HEK293T (cell line): ENCODE results near the gene M1AP.
A peak's percentile ranks its signal among the peaks of the same experiment; 100 is the strongest.
"Not testable (repeated sequence)": the region's sequence is repeated elsewhere in the genome, so short reads cannot be mapped to it uniquely, and the experiment has no call there.

Source experiments
- CTCF ChIA-PET: fragments of 350-600 bp; formaldehyde crosslinking; extraction: SDS; loops from one replicate; lab custom pipeline; 2021; ENCODE audit warnings: antibody characterized with exemption, inconsistent platforms; lab: Yijun Ruan, JAX
- POLR2A ChIA-PET: fragments of 350-600 bp; formaldehyde crosslinking; extraction: SDS; loops from one replicate; lab custom pipeline; 2020; ENCODE audit warnings: antibody characterized with exemption, inconsistent platforms; lab: Yijun Ruan, JAX
- DNase-seq: peaks from one replicate; pipeline ENCODE4 v3.0.0; 2012; ENCODE audit warnings: mixed read lengths; ENCODE audit errors: extremely low spot score
- ARNT ChIP-seq: fragments of 450-650 bp; IDR thresholded peaks from 2 replicates; pipeline ENCODE4 v1.6.1; 2017; ENCODE audit warnings: mild to moderate bottlenecking
- BHLHE40 ChIP-seq: fragments of 450-650 bp; IDR thresholded peaks from 2 replicates; pipeline ENCODE4 v1.6.1; 2016; ENCODE audit warnings: mild to moderate bottlenecking, moderate library complexity, borderline replicate concordance
- CTBP1 ChIP-seq: fragments of 450-650 bp; IDR thresholded peaks from 2 replicates; pipeline ENCODE4 v1.6.1; 2016; ENCODE audit warnings: borderline replicate concordance
- ELF4 ChIP-seq: fragments of 450-650 bp; IDR thresholded peaks from 2 replicates; pipeline ENCODE4 v1.6.1; 2017; ENCODE audit warnings: antibody characterized with exemption
- FOXK2 ChIP-seq: fragments of 450-650 bp; IDR thresholded peaks from 2 replicates; pipeline ENCODE4 v1.6.1; 2016; ENCODE audit warnings: mild to moderate bottlenecking
- FOXM1 ChIP-seq: fragments of 450-650 bp; IDR thresholded peaks from 2 replicates; pipeline ENCODE4 v1.6.1; 2017; ENCODE audit warnings: mild to moderate bottlenecking, borderline replicate concordance
- HDGF ChIP-seq: fragments of 450-650 bp; IDR thresholded peaks from 2 replicates; pipeline ENCODE4 v1.6.1; 2017; ENCODE audit warnings: antibody characterized with exemption, borderline replicate concordance
- L3MBTL2 ChIP-seq: fragments of 450-650 bp; conservative IDR thresholded peaks from 2 replicates; pipeline ENCODE4 v1.6.1; 2016; ENCODE audit warnings: mild to moderate bottlenecking
- LEF1 ChIP-seq: fragments of 450-650 bp; IDR thresholded peaks from 2 replicates; pipeline ENCODE4 v1.6.1; 2017; ENCODE audit warnings: mild to moderate bottlenecking, borderline replicate concordance
- NFRKB ChIP-seq: fragments of 450-650 bp; IDR thresholded peaks from 2 replicates; pipeline ENCODE4 v1.6.1; 2016; ENCODE audit warnings: mild to moderate bottlenecking, moderate library complexity
- PKNOX1 ChIP-seq: fragments of 450-650 bp; IDR thresholded peaks from 2 replicates; pipeline ENCODE4 v1.6.1; 2016
- SP1 ChIP-seq: fragments of 450-650 bp; IDR thresholded peaks from 2 replicates; pipeline ENCODE4 v1.6.1; 2017
- SUZ12 ChIP-seq: fragments of 450-650 bp; IDR thresholded peaks from 2 replicates; pipeline ENCODE4 v1.6.1; 2016; ENCODE audit warnings: mild to moderate bottlenecking
- ZNF384 ChIP-seq: fragments of 450-650 bp; IDR thresholded peaks from 2 replicates; pipeline ENCODE4 v1.6.1; 2016

Gene M1AP

GRCh38 chr2:74639550-74639949 lies 8.6 kb downstream of the M1AP start:
- DNase-seq, result no peak
- TF ChIP-seq CTBP1 (no peak), SP1 (no peak), ELF4 (no peak), HDGF (no peak), NFRKB (no peak), BHLHE40 (no peak)
- POLR2A ChIA-PET, result no interaction called here
- CTCF ChIA-PET, result no interaction called here

- TF ChIP-seq ZNF384, result no peak
- DNase-seq, result no peak
- ChIA-PET CTCF (no interaction called here), POLR2A (no interaction called here)
Measured at GRCh38 chr2:74632939-74633312, 15.2 kb downstream of the M1AP start.

DNA sequence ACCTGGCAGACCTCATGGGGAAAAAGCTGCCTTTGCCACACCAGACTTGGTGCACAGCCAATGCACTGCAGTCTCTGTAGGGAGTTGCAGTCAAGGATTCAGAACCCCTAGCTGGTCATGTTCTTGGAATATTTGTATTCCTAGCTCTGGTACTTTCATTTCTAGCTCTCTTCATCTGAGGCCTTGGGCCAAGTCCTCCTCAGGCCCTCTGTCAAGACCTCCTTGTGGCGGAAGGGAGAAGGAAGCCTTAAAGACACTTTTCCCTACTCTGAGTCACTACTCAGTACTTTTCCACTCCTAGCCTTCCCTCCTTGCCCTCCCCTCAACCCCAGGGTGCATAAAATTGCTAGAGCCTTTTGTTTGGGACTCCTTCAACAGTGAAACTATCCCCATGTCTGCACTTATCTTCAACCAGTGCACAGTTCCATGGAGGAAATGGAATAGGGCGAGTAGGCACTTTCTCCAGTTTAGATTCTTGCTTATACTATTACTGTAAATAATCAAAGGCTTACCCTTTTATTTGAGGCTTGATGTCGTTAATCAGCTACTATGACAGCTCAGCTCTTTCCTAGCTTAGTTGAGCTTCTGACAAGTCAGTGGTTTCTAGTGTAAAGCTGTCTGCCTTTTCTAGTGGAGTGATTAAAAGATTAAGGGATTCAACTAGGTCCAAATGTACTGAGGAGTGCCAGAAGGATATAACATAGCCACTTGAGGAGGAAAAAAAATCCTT lies 15.8 kb downstream of the M1AP start:
- ChIA-PET POLR2A (no interaction called here), CTCF (interaction anchor here (0.6 kb wide), 1 partner anchor 82 kb away, joined by 3 read pairs; no protein-coding TSS in a partner anchor)
- TF ChIP-seq ARNT, result no peak
- TF ChIP-seq ELF4, result no peak
- TF ChIP-seq SUZ12, result no peak
- TF ChIP-seq FOXM1, result no peak
- TF ChIP-seq PKNOX1, result peak; percentile 59
- TF ChIP-seq HDGF, result no peak
- no peak for TF ChIP-seq LEF1
- DNase-seq, result peak; percentile 38

GRCh38 chr2:74630454-74630853 lies 17.7 kb downstream of the M1AP start:
- CTCF ChIA-PET, POLR2A ChIA-PET, DNase-seq: not testable (repeated sequence)

DNA sequence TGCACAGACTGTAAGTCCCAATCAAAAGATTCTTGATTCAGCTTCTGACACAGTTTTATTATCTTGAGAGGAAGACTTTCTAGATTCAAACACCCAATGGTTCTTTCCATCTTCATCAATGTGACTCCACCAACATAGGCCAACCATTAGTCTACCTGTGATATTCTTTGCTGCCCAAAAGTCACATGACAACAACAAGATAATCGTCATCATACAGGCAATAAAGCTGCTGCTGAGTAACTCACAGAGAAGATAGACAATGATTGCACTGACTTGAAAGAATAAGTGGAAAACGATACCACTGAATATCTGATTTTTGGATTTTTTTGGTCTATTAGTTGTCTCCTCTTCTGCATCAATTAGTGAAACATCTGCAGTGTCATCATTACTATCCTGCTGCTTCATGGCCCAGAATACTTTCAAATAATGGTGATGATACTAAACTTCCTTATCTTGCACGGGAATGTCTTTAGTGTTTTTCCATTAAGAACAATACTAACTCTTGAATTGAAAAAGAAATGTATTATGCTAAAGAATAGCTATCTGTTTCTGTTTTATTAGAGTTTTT lies 19.5 kb downstream of the M1AP start:
- ChIA-PET POLR2A (no interaction called here), CTCF (no interaction called here)
- DNase-seq, result no peak
- TF ChIP-seq FOXM1 (no peak), ELF4 (no peak), ZNF384 (no peak), NFRKB (no peak), HDGF (no peak)

DNA sequence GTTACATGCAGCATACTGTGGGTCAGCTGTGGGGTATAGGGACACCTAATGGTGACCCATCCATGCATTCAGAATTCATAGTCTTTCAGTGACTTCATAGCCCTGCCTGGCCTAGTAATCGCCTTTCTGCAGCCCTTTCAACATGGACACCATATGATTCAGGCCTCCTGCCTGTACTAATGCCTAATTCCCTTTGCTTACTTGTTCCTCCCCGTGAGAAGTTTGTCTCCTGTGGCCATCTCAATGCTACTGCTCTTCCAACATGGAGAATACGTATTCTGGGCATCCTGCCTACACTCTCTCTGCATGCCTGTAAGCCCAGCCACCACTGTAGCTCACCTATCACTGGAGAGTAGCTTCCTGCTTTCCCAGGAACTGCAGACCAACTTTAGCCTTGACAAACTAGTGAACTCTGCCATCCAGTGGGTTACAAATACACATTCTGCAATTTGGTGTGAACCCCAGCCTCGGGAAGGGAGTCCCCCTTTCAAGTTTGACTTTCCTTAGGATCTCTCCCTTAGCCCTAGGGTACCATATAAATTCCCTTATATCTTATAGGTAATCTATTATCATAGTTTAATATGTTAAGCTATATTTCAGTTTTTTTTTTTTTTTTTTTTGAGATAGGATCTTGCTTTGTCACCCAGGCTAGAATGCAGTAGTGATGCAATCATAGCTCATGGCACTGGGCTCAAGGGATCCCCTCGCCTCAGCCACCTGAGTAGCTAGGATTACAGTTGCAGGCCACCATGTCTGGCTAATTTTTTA lies 22.3 kb downstream of the M1AP start:
- ChIA-PET POLR2A (interaction anchor here (0.6 kb wide), 1 partner anchor 28 kb away, joined by 3 read pairs; the partner anchor contains the start of gene SEMA4F), CTCF (no interaction called here)
- DNase-seq, result no peak
- TF ChIP-seq BHLHE40 (no peak), PKNOX1 (no peak), LEF1 (no peak), FOXK2 (no peak), SP1 (no peak), SUZ12 (no peak)

- DNase-seq, result no peak
- ChIA-PET CTCF (no interaction called here), POLR2A (no interaction called here)
- no peak for TF ChIP-seq L3MBTL2
- TF ChIP-seq ZNF384, result no peak
- TF ChIP-seq ARNT, result no peak
- TF ChIP-seq HDGF, result no peak
- no peak for TF ChIP-seq BHLHE40
- TF ChIP-seq FOXK2, result no peak
Measured at GRCh38 chr2:74620671-74621070, 27.5 kb downstream of the M1AP start.
